Endothelial cell of umbilical vein (primary cell): ENCODE data around the gene TCF25.

Source experiments
- CTCF ChIP-seq, 2 donors: IDR thresholded peaks; 1 replicate in 1 of 2; 2 replicates in 1 of 2; pipeline ENCODE4 v1.5.1; 2011; ENCODE audit warnings: low read length in 2 of 2, mild to moderate bottlenecking in 2 of 2, moderate library complexity in 2 of 2, control low read depth in 1 of 2, inconsistent platforms in 1 of 2, low read depth in 1 of 2; ENCODE audit not compliant: insufficient read depth in 1 of 2; ENCODE audit errors: extremely low read depth in 1 of 2
- EZH2 ChIP-seq: IDR thresholded peaks from 2 replicates; pipeline ENCODE4 v1.6.1; 2012; ENCODE audit warnings: borderline replicate concordance, low read depth, mild to moderate bottlenecking, moderate library complexity, low read length, inconsistent platforms; ENCODE audit not compliant: severe bottlenecking
- GATA2 ChIP-seq: IDR thresholded peaks from 2 replicates; pipeline ENCODE4 v1.7.0; 2011; ENCODE audit warnings: low read depth, mild to moderate bottlenecking, moderate library complexity, mixed read lengths, low read length; ENCODE audit not compliant: insufficient read length, insufficient read depth
- MAX ChIP-seq: IDR thresholded peaks from 2 replicates; pipeline ENCODE4 v1.6.1; 2011; ENCODE audit not compliant: insufficient read depth, insufficient read length
- MYC ChIP-seq: IDR thresholded peaks from one replicate; pipeline ENCODE4 v1.6.1; 2011; ENCODE audit warnings: mild to moderate bottlenecking, low read depth, low read length
- POLR2A ChIP-seq: IDR thresholded peaks from 2 replicates; pipeline ENCODE4 v1.6.1; 2012; ENCODE audit warnings: low read depth, mild to moderate bottlenecking, control low read depth, low read length
- POLR2AphosphoS5 ChIP-seq: IDR thresholded peaks from 2 replicates; pipeline ENCODE4 v1.6.1; 2012; ENCODE audit warnings: low read depth, mild to moderate bottlenecking, control low read depth, low read length, moderate library complexity; ENCODE audit not compliant: insufficient read depth

- TF ChIP-seq POLR2AphosphoS5 (no peak), POLR2A (no peak), CTCF (IDR thresholded peaks at IDR 0.05; ENCODE audit: extremely low read depth in 1 of 2, insufficient read depth in 1 of 2, low read depth in 1 of 2, low read length in 2 of 2) (no peak), EZH2 (no peak), MAX (no peak), GATA2 (no peak), MYC (no peak)
Observed at GRCh38 chr16:89919535-89920406, 46.4 kb downstream of the TCF25 start.
